GM12801 (cell line): ENCODE measurements around the gene WDFY4.

ENCODE experiments used
- CTCF ChIP-seq: IDR thresholded peaks from one replicate; pipeline ENCODE4 v1.5.1; 2011; ENCODE audit warnings: control low read depth; ENCODE audit not compliant: insufficient read length; ENCODE audit errors: extremely low read depth

Gene WDFY4

GRCh38 chr10:48765527-48765926 lies 80.9 kb downstream of the WDFY4 start:
- no peak for TF ChIP-seq CTCF

- no peak for TF ChIP-seq CTCF
Observed at GRCh38 chr10:48767373-48768143, 82.9 kb downstream of the WDFY4 start.

GRCh38 chr10:48768144-48768766 lies 83.6 kb downstream of the WDFY4 start:
- TF ChIP-seq CTCF: no peak

- TF ChIP-seq CTCF: no peak
Observed at GRCh38 chr10:48768926-48769325, 84.3 kb downstream of the WDFY4 start.

DNA sequence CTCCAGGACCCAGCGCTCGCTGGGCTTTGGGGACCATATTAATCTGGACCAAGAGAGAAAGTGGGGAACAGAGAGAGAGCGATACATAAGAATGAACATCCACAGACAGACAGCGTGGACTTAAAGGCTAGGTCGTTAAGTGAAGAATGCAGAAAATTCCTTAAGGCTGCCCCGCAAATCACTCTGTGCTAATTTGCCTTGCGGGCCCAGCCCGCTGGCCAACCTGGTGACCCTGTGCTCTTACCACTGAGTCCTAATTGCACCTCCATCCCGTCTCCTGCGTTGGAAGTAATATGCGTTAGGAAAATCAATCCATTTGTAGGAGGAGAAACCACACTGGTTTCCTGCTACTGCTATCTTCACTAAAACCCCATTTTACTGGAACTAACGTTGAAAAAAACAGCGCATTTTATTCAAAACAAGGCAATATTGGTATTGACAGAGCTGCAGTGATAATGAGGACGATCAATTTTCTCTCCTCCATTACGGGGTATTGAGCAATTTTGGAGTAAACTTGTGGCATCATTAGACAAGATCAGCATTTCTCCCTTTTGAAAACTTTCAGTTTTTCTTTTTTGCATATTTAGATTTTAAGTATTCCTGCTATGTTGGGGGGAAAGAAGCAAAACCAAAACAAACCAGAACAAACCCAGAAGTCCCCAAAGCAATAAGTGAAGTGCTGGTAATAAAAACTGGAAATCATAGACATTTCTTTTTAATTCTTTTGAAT lies 85.2 kb downstream of the WDFY4 start:
- TF ChIP-seq CTCF: no peak

DNA sequence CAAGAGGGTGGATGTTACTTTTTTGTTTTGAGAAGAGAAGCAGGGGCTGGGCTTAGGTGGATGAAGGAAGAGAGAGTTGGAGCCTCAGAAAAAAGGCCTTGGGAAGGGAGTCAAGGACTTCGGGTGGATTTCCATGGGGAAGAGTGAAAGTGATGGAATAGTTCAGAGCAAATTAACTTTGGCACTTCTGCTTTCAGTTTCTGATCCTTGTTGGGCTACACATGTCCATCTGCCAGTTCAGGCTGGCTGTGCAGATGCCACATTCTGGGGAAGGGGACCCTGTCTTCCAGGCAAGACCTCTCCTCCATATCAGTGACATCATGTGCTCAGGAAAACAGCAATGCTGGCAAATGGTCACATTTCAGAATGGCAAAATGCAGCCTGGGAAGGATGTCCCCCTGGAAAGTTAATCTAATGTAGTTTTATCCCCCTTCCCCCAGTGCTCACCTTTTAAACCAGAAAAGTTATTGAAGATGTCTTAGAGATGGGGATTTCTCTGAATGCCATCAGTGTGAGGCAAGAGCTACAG lies 86.0 kb downstream of the WDFY4 start:
- TF ChIP-seq CTCF: no peak

DNA sequence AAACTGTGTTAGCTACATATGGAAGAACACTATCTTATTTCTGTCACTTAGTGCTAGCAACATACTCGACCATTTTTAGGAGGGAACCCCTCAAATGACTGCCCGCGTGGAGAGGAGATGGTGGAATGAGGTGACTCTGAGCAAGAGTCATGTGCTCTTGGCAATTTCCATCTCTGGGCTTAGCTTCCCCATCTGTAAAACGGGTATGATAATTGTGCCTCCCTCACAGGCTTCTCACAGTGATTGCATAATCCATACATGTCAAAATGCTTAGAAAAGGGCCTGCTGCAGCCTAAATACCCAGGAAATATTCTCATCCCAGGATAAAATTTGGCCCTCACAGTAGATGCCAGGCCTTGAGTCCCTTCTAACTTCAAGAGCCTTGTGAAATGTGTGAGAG lies 86.6 kb downstream of the WDFY4 start:
- TF ChIP-seq CTCF: no peak
